Measurements from ENCODE around the gene PRKN. TPM values are rescaled to one million over a fixed set of nuclear protein-coding genes. Genes with fewer than 3 reads are reported as not detected.

The PRKN gene
- total RNA-seq, 1 donor from 2014 or later: 5.1 TPM

GRCh38 chr6:162230147-162230752 lies 497.3 kb downstream of the PRKN start:
- Mint-ChIP-seq H3K27me3 (ENCODE audit: unreplicated experiment) (no peaks in the 10 kb centered on the region), H3K9me3 (ENCODE audit: unreplicated experiment) (no peaks in the 10 kb centered on the region), H3K4me3 (ENCODE audit: unreplicated experiment) (no peak overlapping the region), H3K36me3 (ENCODE audit: low read depth, unreplicated experiment) (no peaks in the 10 kb centered on the region), H3K4me1 (ENCODE audit: unreplicated experiment) (peaks cover 11% of the 10 kb centered on the region), H3K27ac (ENCODE audit: unreplicated experiment) (no peak overlapping the region)
- no peak for TF ChIP-seq CTCF (IDR thresholded peaks at IDR 0.05; ENCODE audit: unreplicated experiment)
- DNase-seq (ENCODE audit: low spot score): no peak

- no peak for TF ChIP-seq CTCF (IDR thresholded peaks at IDR 0.05; ENCODE audit: unreplicated experiment)
- DNase-seq (ENCODE audit: low spot score): no peak
- Mint-ChIP-seq H3K4me1 (ENCODE audit: unreplicated experiment) (peaks cover 11% of the 10 kb centered on the region), H3K36me3 (ENCODE audit: low read depth, unreplicated experiment) (no peaks in the 10 kb centered on the region), H3K4me3 (ENCODE audit: unreplicated experiment) (no peak overlapping the region), H3K9me3 (ENCODE audit: unreplicated experiment) (no peaks in the 10 kb centered on the region), H3K27me3 (ENCODE audit: unreplicated experiment) (no peaks in the 10 kb centered on the region), H3K27ac (ENCODE audit: unreplicated experiment) (no peak overlapping the region)
These were observed 498.5 kb downstream of the PRKN start for GRCh38 chr6:162229093-162229492.

- H3K27ac Mint-ChIP-seq (ENCODE audit: unreplicated experiment): no peak overlapping the region
These were observed 500.8 kb downstream of the PRKN start for GRCh38 chr6:162226803-162227202.

GRCh38 chr6:162222521-162222920 lies 505.0 kb downstream of the PRKN start:
- H3K27ac Mint-ChIP-seq (ENCODE audit: unreplicated experiment): no peak overlapping the region
- no peak for TF ChIP-seq CTCF (IDR thresholded peaks at IDR 0.05; ENCODE audit: unreplicated experiment)
- H3K27me3 Mint-ChIP-seq (ENCODE audit: unreplicated experiment): no peaks in the 10 kb centered on the region
- no peaks in the 10 kb centered on the region for H3K36me3 Mint-ChIP-seq (ENCODE audit: low read depth, unreplicated experiment)
- no peaks in the 10 kb centered on the region for H3K9me3 Mint-ChIP-seq (ENCODE audit: unreplicated experiment)
- no peaks in the 10 kb centered on the region for H3K4me1 Mint-ChIP-seq (ENCODE audit: unreplicated experiment)
- DNase-seq (ENCODE audit: low spot score): no peak
- no peak overlapping the region for H3K4me3 Mint-ChIP-seq (ENCODE audit: unreplicated experiment)

More at GRCh38 chr6:162226803-162227202, 500.8 kb downstream of the PRKN start:
- DNase-seq (ENCODE audit: low spot score): no peak
- Mint-ChIP-seq H3K4me3 (ENCODE audit: unreplicated experiment) (no peak overlapping the region), H3K36me3 (ENCODE audit: low read depth, unreplicated experiment) (no peaks in the 10 kb centered on the region), H3K27me3 (ENCODE audit: unreplicated experiment) (no peaks in the 10 kb centered on the region), H3K9me3 (ENCODE audit: unreplicated experiment) (no peaks in the 10 kb centered on the region), H3K4me1 (ENCODE audit: unreplicated experiment) (peaks cover 11% of the 10 kb centered on the region)
- no peak for TF ChIP-seq CTCF (IDR thresholded peaks at IDR 0.05; ENCODE audit: unreplicated experiment)

GRCh38 chr6:162220876-162221275 lies 506.7 kb downstream of the PRKN start:
- no peak overlapping the region for H3K4me3 Mint-ChIP-seq (ENCODE audit: unreplicated experiment)
- H3K9me3 Mint-ChIP-seq (ENCODE audit: unreplicated experiment): no peaks in the 10 kb centered on the region
- peaks cover 3% of the 10 kb centered on the region for H3K4me1 Mint-ChIP-seq (ENCODE audit: unreplicated experiment)
- TF ChIP-seq CTCF (IDR thresholded peaks at IDR 0.05; ENCODE audit: unreplicated experiment): no peak
- H3K36me3 Mint-ChIP-seq (ENCODE audit: low read depth, unreplicated experiment): no peaks in the 10 kb centered on the region
- no peaks in the 10 kb centered on the region for H3K27me3 Mint-ChIP-seq (ENCODE audit: unreplicated experiment)
- no peak overlapping the region for H3K27ac Mint-ChIP-seq (ENCODE audit: unreplicated experiment)
- no peak for DNase-seq (ENCODE audit: low spot score)
